NCI-H82 (cell line): ENCODE results near the gene CYP27B1.
A peak's percentile ranks its signal among the peaks of the same experiment; 100 is the strongest.

Experiments
- DNase-seq: peaks from one replicate; lab custom pipeline; 2025; lab: John Stamatoyannopoulos, UW

CYP27B1 gene

DNA sequence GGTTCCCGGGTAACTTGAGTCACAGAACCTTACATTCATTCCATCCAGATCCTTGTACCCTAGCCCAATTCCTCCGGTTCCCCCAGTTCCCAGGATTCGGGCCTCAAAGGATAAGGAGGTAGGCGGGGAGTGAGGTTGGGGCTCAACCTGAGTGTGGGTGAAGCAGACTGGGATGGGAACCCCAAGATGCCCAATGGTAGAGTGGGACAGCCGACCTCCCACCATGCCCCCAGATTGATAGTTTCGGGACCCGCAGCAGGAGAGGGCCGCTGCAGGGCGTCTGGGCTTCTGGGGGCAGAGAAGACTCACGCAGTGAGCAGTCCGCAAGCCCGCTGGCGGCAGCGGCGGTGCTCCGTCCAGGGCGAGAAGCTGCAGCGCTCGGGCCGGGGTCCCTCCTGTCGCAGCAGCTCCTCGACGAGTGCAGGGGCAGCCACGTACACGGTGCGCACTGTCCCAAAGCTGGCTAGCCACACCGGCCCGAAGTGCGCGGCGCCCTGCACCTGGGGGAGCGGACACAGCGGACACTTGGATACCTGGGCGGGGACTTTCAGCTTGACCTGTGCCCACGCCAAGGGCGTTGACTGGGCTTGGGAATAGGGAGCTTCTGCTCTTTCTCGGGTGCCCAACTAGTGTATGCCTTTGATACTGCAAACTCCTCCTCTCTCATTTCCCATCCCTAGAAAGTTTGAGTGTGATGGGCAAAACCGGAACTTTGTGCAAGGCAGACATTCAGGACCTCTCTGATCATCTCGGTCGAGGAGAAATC, 997 bp downstream of the CYP27B1 start:
- DNase-seq = no peak

DNA sequence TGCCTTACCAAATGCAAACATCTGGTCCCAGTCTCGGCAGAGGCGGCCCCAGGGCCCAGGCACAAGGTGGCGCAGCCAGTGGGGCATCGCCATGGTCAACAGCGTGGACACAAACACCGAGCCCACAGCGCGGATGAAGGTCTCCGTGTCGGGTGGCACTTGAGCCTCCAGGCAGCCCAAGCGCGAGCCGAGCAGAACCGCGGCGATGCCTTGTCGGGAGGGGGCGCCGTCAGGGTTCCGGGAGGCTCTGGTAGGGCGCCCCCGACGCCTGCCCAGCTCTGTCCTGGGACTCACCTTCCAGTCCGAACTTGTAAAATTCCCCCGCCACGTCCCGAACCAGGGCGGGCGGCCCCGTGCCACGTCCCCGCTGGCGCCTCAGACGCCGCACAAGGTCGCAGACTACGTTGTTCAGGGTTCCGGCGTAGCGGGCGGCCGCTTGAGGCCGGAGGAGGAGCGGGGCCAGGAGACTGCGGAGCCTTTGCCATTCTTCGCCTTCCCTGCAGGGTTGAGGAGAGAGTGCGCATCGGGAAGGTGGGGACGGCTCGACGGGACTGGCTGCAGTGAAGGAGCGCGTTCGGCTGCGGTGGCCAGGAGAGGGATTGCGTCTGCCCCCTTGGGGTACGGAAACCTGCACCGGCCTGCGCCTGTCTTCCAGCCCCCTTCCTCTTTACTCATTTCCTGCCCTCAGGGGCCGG, 1.7 kb downstream of the CYP27B1 start:
- DNase-seq = peak; percentile 58

DNA sequence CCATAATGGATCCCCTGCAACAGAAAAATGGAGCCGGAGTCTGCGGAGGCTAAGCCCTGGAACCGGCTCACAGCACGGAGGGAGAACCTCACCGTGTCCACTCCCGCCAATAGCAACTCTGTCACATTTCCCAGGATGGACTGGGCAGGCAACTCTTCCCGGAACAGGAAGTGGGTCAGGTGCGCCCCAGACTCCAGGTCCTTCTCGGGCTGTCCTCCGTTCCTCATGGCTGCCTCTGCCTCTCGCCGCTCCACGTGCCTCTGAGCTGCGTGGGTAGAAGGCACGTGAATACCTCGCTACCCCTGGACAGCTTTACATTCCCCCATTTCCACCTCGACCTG, 2.2 kb downstream of the CYP27B1 start:
- no peak for DNase-seq

DNA sequence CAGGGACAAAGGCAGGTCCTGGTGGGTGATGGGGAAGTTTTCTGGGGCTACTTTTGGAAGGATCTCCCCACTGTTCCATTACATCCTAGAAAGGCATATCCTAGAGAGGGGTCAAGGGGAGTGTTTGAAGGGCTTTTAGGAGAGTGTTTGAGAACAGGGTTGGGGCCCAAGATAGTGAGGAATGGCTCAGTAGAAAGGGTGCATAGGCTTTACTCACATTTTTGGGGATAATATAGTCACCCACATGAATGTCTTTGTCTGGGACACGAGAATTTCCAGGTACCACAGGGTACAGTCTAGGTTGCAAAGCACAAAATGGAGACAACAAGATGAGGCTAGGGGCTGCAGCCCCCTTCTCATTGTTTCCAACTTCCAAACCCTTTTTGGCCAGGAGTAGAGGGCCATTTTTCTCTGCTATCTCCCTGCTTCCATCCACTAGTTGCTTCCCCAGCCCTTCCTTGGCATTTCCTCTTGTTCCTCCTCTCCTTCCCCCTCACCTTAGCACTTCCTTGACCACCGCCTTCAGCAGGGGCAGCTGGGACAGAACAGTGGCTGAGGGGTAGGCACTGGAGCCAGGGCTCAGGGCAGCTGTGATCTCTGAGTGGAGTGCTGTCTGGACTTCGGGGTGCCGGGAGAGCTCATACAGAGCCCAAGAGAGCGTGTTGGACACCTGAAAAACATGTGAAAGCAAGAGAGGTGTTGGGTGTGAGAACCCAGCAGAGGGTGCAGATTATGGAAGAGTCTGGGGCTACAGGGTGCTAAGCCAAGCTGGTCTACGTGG, 2.8 kb downstream of the CYP27B1 start:
- no peak for DNase-seq

DNA sequence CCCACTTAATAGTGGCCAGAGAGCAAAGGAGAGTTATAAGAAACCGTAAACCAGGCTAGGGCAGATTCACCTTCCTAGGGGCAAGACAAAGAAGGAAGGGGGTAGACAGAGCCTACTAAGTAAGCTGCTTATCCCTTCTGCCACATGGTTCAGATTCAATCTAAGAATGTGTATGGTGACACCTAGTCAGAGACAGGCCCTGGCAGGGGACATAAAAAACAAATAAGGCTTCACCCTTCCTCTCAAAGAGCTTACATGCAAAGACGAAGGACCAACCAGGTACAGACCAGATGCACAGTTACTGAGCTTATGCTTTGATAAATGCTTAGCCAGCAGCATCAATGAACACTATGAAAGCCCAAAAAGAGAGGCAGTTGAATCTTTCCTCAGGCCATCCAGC, 4.4 kb downstream of the CYP27B1 start:
- DNase-seq = peak; percentile 94

DNA sequence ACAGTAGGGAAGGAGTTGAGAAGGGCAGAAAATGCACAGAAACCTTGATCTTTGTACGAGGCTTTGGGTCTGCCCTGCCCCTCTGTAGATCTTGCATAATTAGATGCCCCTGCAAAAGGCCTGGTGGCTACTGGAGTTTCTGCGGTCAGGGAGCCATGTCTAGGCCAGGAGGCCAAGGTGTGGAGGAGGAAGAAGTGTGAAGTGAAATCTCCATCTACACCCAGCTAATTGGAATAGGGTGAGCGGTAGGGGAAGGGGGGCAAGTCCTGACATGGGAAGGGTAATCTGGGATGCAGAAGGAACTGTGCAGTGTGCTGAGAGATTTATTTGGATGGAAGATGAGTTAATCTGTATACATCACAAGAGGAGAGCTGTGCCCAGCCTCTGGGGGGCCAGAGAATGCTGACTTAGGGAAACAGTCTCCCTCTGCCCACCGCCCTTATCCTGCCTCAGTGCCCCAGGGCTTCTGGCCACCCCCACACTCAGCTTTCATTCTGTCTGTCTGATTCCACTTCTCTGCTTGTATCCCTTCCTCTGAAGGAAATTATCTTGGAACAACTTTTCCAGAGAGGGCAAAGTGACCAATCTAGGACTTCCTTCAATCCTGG, 5.4 kb downstream of the CYP27B1 start:
- peak; percentile 68 for DNase-seq

GRCh38 chr12:57760347-57760982, 6.4 kb downstream of the CYP27B1 start:
- DNase-seq = no peak

- DNase-seq = peak; percentile 70
Observed at GRCh38 chr12:57759360-57759980, 7.4 kb downstream of the CYP27B1 start.

GRCh38 chr12:57758552-57759359, 8.1 kb downstream of the CYP27B1 start:
- DNase-seq = no peak

DNA sequence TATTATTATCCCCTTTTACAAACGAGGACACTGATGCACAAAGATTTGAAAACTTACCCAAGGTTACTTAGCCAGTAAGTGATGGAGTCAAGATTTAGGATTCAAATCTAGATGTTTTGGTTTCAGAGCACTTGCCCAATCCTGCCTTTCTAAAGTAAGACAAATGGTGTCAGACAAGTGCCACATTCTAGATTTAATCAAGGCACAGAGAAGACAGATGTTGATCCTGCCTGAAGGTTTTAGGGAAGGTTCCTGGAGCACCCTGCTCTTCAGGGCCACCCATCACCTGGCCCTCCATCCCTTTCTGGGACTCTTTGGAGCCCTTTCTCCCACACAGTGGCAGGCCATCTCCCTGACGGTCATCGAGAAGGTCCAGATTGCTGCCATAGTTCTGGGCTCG, 9.1 kb downstream of the CYP27B1 start:
- DNase-seq = no peak

- peak; percentile 92 for DNase-seq
Observed at GRCh38 chr12:57756406-57757341, 10.2 kb downstream of the CYP27B1 start.

DNA sequence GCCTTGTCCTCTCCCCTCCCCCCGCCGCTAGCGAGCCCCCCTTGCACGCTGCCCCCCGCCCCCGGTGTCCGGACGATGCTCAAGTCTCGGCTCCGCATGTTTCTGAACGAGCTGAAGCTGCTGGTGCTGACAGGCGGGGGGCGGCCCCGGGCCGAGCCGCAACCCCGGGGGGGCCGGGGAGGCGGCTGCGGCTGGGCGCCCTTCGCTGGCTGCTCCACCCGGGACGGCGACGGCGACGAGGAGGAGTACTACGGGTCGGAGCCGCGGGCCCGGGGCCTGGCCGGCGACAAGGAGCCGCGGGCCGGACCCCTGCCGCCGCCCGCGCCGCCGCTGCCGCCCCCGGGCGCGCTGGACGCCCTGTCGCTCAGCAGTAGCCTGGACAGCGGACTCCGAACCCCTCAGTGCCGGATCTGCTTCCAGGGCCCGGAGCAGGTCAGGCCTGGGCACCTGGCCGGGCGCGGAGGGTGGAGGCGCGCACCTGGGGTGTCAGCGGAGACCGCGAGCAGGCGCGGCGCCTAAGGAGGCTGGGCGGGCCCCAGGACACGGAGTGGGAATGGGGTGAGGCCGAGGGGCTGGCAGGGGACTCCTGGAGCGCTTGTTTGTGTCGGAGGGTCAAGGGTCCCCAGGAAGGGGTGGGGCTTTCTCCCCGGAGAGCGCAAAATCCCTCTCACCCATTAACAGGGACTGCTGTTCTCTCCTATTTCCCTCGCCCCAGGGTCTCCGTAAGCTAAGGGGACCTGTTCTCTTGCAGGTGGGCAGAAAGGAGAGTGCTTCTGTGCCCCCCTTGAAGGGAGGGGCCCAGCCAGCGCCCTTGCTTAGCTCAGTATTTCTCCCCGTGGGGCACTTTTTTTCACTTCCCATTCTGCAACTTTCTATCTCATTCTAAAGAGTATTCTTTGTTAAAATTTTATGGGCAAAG, 11.2 kb downstream of the CYP27B1 start:
- DNase-seq = peak; percentile 61

GRCh38 chr12:57755194-57755453, 11.8 kb downstream of the CYP27B1 start:
- no peak for DNase-seq

- DNase-seq = peak; percentile 93
Observed at GRCh38 chr12:57754411-57755193, 12.3 kb downstream of the CYP27B1 start, which contains the start of gene MARCHF9. TSS of gene MARCHF9 (plus strand) at chr12:57755103. CDS start at chr12:57755529, 426 bp downstream.

- peak; percentile 48 for DNase-seq
Observed at GRCh38 chr12:57753756-57754337, 13.0 kb downstream of the CYP27B1 start.

DNA sequence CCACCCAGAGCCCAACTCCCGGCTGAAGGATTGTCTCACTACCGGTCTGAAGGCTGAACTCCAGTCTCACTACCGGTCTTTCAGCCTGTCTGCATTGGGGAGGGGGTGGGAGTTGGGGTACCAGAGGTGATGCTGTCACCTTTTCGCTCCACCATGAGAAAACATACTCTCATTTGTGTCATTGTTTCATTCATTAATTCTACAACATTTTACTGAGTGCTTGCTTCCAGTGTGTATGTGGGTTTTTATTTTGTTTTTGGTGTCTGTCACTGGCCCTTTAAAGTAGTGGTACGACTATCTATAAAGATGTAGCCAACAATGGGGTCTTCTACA, 14.2 kb downstream of the CYP27B1 start:
- no peak for DNase-seq
